Osteoblast (primary cell): ENCODE results near the gene FADS6. TPM values are rescaled to one million over a fixed set of nuclear protein-coding genes. Genes with fewer than 3 reads are reported as not detected.
A peak's percentile ranks its signal among the peaks of the same experiment; 100 is the strongest.
"Not testable (repeated sequence)": the region's sequence is repeated elsewhere in the genome, so short reads cannot be mapped to it uniquely, and the experiment has no call there.

Experiments used
- DNase-seq: peaks from one replicate; pipeline ENCODE4 v3.0.0; 2011; ENCODE audit warnings: low spot score, mixed read lengths; ENCODE audit not compliant: insufficient read length; ENCODE audit errors: missing footprints
- H2AFZ ChIP-seq: 2 replicates; pipeline ENCODE4 v1.6.0; 2011; ENCODE audit warnings: mild to moderate bottlenecking, low read length
- H3K27ac ChIP-seq: 2 replicates; pipeline ENCODE4 v1.5.1; 2011; ENCODE audit warnings: mild to moderate bottlenecking, low read depth, low read length, moderate library complexity
- H3K27me3 ChIP-seq: 2 replicates; pipeline ENCODE4 v1.6.0; 2012; ENCODE audit warnings: mild to moderate bottlenecking, control low read depth, inconsistent platforms, low read length, moderate library complexity; ENCODE audit not compliant: insufficient read depth
- H3K36me3 ChIP-seq: 2 replicates; pipeline ENCODE4 v1.5.1; 2011; ENCODE audit warnings: mild to moderate bottlenecking, low read length, control low read depth, moderate library complexity; ENCODE audit not compliant: insufficient read depth
- H3K4me1 ChIP-seq: 2 replicates; pipeline ENCODE4 v1.5.1; 2011; ENCODE audit warnings: mild to moderate bottlenecking, low read length, control low read depth, moderate library complexity; ENCODE audit not compliant: insufficient read depth
- H3K4me2 ChIP-seq: 2 replicates; pipeline ENCODE4 v1.6.0; 2011; ENCODE audit warnings: mild to moderate bottlenecking, low read length; ENCODE audit not compliant: insufficient read depth
- H3K4me3 ChIP-seq: fragments of 200-600 bp; sonication (generic); 3 replicates; pipeline ENCODE4 v1.5.1; 2012; ENCODE audit warnings: mild to moderate bottlenecking, low read length, inconsistent platforms; ENCODE audit not compliant: insufficient read depth
- H3K79me2 ChIP-seq: 2 replicates; pipeline ENCODE4 v1.6.0; 2012; ENCODE audit warnings: mild to moderate bottlenecking, low read length, control low read depth, inconsistent platforms; ENCODE audit not compliant: insufficient read depth
- H3K9me3 ChIP-seq: 2 replicates; pipeline ENCODE4 v1.5.1; 2011; ENCODE audit warnings: low read depth, low read length, control low read depth
- H4K20me1 ChIP-seq: 2 replicates; pipeline ENCODE4 v1.6.0; 2012; ENCODE audit warnings: mild to moderate bottlenecking, low read length, control low read depth; ENCODE audit not compliant: insufficient read depth
- total RNA-seq: library from RNA; depleted of rRNA; stranded (reverse); fragments of >200 nt; gene quantifications from 2 replicates; pipeline ENCODE4 v1.2.3, GENCODE V29; 2012
- TF ChIP-seq, protein P1 (sequence below): IDR thresholded peaks from 2 replicates; pipeline ENCODE4 v1.5.1; 2011; ENCODE audit warnings: mild to moderate bottlenecking, low read depth, low read length, moderate library complexity; ENCODE audit errors: extremely low read depth

Gene FADS6
- total RNA-seq, 1 donor = not detected

DNA sequence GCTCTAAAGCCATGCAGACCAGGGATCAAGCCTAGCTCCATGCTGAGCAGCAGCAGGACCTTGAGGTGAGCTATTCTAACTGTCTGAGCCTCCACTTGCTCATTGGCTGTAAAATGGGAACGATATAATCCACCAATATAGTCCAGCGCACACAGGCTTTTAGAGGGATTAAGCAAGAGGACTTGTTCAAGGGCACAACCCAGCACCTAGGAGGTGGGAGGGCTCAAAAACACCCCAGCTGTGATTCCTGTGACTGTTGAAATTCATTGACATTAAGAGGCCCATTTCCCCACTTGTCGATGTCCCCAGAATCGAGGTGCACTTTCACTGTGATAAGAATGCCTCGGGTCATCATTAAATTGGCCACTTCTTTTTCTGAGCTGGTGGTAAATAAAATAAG, 25.5 kb upstream of the FADS6 start:
- Histone ChIP-seq H3K4me1 (no peaks in the 10 kb centered on the region), H3K27ac (no peak overlapping the region), H3K36me3 (no peaks in the 10 kb centered on the region), H3K9me3 (no peaks in the 10 kb centered on the region), H3K79me2 (no peaks in the 10 kb centered on the region), H3K4me2 (no peak overlapping the region), H2AFZ (no peak overlapping the region), H4K20me1 (no peaks in the 10 kb centered on the region), H3K4me3 (no peak overlapping the region), H3K27me3 (peaks cover 25% of the 10 kb centered on the region)
- peak; percentile 75 for DNase-seq
- TF ChIP-seq, protein P1, sequence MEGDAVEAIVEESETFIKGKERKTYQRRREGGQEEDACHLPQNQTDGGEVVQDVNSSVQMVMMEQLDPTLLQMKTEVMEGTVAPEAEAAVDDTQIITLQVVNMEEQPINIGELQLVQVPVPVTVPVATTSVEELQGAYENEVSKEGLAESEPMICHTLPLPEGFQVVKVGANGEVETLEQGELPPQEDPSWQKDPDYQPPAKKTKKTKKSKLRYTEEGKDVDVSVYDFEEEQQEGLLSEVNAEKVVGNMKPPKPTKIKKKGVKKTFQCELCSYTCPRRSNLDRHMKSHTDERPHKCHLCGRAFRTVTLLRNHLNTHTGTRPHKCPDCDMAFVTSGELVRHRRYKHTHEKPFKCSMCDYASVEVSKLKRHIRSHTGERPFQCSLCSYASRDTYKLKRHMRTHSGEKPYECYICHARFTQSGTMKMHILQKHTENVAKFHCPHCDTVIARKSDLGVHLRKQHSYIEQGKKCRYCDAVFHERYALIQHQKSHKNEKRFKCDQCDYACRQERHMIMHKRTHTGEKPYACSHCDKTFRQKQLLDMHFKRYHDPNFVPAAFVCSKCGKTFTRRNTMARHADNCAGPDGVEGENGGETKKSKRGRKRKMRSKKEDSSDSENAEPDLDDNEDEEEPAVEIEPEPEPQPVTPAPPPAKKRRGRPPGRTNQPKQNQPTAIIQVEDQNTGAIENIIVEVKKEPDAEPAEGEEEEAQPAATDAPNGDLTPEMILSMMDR = no peak

DNA sequence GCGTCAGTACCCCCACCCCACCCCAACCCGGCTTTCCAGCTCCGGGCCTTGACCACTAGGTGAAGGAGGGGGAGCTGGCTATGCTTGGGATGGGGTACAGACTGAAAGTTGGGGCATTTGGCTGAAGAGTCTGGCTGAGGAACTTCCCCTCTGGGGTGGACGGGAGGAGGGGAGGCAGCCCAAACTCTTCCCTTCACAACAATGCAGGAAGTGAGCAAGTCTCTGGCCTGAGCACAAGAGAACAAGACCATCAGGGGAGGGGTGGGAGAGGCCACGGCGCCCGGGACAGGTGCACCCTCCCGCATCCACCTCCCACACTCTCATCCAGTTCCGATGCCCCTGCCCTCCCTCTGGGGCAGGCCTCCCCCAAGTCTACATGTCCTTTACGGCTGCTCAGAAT, 24.0 kb upstream of the FADS6 start:
- peak; percentile 81 for DNase-seq
- no peaks in the 10 kb centered on the region for H3K4me1 ChIP-seq
- TF ChIP-seq, protein P1 = no peak
- H3K36me3 ChIP-seq = no peaks in the 10 kb centered on the region
- H3K27me3 ChIP-seq = peaks cover 12% of the 10 kb centered on the region
- H3K4me2 ChIP-seq = no peak overlapping the region
- no peak overlapping the region for H3K27ac ChIP-seq
- no peaks in the 10 kb centered on the region for H3K79me2 ChIP-seq
- H3K4me3 ChIP-seq = no peak overlapping the region
- H2AFZ ChIP-seq = no peak overlapping the region
- no peaks in the 10 kb centered on the region for H3K9me3 ChIP-seq
- no peaks in the 10 kb centered on the region for H4K20me1 ChIP-seq

DNA sequence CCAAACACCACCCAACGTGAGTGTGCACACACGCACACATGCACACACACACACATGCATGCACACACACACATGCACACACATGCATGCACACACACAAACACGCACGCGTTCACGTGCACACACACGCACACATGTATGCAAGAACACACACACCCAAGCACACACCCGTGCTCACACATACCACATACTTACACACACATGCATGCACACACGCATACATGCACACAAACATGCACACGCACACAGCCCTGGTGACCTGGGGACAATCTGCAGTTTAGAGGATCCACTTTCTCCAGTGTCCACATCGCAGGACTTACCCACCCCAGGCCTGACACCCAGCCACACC, 23.4 kb upstream of the FADS6 start:
- Histone ChIP-seq H3K27ac (no peak overlapping the region), H4K20me1 (no peaks in the 10 kb centered on the region), H3K4me3 (no peak overlapping the region), H3K9me3 (no peaks in the 10 kb centered on the region), H2AFZ (no peak overlapping the region), H3K27me3 (peaks cover 7% of the 10 kb centered on the region), H3K79me2 (no peaks in the 10 kb centered on the region), H3K36me3 (no peaks in the 10 kb centered on the region), H3K4me1 (no peaks in the 10 kb centered on the region), H3K4me2 (no peak overlapping the region)
- no peak for DNase-seq
- TF ChIP-seq, protein P1 = no peak

DNA sequence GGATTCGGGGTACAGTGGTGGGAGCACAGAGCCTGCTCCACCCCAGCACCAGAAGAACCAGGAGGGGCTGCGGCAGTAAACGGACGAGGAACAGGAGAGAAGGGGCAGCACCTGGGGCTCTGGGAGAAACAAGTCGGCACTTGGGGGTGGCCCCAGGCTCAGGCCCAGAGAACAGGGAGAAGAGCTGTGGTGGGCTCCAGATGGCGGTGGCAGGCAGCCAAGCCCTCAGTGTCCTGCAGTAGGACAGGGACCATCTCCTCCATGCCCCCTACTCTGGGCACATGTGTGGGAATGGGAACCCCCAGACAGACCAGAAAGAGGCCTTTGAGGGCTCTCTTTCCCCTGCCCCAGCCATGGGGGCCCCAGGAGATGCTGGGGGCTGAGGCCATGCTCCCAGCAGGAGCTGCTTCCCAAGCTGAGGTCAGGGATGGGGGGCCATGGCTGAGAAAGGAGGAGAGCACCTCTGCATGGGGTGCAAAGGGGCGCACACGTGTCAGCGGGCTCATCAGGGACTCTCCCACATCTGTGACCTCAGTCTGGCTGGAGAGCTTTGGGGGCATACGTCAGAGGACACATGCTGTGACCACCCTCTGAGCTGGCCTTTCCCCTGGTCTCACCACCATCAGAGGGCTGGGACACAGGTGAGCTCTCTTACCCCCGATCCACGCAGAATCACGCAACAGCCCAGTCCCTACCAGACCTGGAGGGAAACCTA, 22.9 kb upstream of the FADS6 start:
- Histone ChIP-seq H3K36me3 (no peaks in the 10 kb centered on the region), H3K4me1 (no peaks in the 10 kb centered on the region), H3K79me2 (no peaks in the 10 kb centered on the region), H4K20me1 (no peaks in the 10 kb centered on the region), H3K27ac (no peak overlapping the region), H3K4me3 (no peak overlapping the region), H3K27me3 (peaks cover 2% of the 10 kb centered on the region), H3K4me2 (no peak overlapping the region), H2AFZ (no peak overlapping the region), H3K9me3 (no peaks in the 10 kb centered on the region)
- TF ChIP-seq, protein P1 = no peak
- peak; percentile 74 for DNase-seq

DNA sequence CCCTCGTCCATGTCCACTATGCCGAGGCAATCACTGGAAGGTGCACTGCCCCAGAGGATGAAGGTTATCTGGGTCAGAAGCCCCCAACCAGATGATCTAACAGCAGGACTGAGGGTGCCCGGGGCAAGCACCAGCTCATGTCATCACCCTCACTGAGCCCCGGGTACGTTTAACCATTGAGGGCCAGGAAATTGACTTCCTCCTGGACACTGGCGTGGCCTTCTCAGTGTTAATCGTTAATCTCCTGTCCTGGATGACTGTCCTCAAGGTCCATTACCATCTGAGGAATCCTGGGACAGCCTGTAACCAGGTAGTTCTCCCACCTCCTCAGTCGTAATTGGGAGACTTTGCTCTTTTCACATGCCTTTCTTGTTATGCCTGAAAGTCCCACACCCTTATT, 18.0 kb upstream of the FADS6 start:
- H3K79me2 ChIP-seq, H3K27me3 ChIP-seq, H3K27ac ChIP-seq, DNase-seq, H3K36me3 ChIP-seq, H3K4me1 ChIP-seq, H4K20me1 ChIP-seq, H2AFZ ChIP-seq, H3K4me3 ChIP-seq, H3K9me3 ChIP-seq, H3K4me2 ChIP-seq: not testable (repeated sequence)

DNA sequence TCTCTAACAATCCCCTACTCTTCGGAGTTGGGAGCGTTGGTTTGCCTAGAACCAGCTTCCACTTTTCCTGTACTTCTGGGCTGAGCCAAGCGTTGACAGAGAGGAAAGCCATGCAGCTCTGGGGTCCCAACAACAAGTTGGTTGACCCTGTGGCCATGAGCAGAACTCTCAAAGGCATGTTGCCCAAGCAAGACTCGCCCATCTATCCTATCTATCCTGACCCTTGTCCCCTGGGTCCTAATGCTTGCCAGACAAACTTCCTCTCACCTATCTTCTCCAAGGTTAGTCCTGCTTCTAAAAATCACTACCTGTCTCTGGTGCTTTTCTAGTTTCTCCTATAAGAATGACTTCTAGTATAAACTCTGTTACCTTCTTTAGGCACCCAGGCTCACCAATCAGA, 15.7 kb upstream of the FADS6 start:
- not testable (repeated sequence) for H3K4me2 ChIP-seq, H3K9me3 ChIP-seq, DNase-seq, H2AFZ ChIP-seq, H3K36me3 ChIP-seq, H4K20me1 ChIP-seq, H3K27me3 ChIP-seq, H3K4me1 ChIP-seq, H3K79me2 ChIP-seq, H3K4me3 ChIP-seq, H3K27ac ChIP-seq
